ENCODE results near the gene STS. TPM values are rescaled to one million over a fixed set of nuclear protein-coding genes. Genes with fewer than 3 reads are reported as not detected.

STS gene
- total RNA-seq, 4 donors from 2014 or later, result 1.8 to 7.9 (median 5.3) TPM

DNA sequence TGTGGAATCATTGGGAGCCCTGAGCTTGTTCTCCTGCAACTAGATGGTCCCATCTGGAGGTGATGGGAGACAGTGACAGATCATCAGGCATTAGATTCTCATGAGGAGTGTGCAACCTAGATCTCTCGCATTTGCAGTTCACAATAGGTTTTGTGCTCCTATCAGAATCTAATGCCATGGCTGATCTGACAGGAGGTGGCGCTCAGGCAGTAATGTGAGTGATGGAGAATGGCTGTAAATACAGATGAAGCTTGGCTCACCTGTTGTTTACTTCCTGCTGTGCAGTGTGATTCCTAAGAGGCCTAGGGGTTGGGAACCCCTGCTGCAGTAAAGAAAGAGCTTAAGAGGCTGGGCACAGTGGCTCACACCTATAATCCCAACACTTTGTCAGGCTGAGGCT is 42.6 kb downstream of the STS start:
- in situ Hi-C loops (cut with MboI; ENCODE audit: low pct_ligation_motif_present in 1 of 4, low pct_unique_long_range_greater_than_20kb in 1 of 4, low sequenced_read_pairs in 3 of 4) (no loop called here), intact Hi-C loops (cut with DNase I; ENCODE audit: low total_unique reads) (no loop called here)
- no peak for TF ChIP-seq POLR2A (IDR thresholded peaks at IDR 0.05)
- TF ChIP-seq POLR2AphosphoS5 (IDR thresholded peaks at IDR 0.05), result no peak
- TF ChIP-seq, protein P1, sequence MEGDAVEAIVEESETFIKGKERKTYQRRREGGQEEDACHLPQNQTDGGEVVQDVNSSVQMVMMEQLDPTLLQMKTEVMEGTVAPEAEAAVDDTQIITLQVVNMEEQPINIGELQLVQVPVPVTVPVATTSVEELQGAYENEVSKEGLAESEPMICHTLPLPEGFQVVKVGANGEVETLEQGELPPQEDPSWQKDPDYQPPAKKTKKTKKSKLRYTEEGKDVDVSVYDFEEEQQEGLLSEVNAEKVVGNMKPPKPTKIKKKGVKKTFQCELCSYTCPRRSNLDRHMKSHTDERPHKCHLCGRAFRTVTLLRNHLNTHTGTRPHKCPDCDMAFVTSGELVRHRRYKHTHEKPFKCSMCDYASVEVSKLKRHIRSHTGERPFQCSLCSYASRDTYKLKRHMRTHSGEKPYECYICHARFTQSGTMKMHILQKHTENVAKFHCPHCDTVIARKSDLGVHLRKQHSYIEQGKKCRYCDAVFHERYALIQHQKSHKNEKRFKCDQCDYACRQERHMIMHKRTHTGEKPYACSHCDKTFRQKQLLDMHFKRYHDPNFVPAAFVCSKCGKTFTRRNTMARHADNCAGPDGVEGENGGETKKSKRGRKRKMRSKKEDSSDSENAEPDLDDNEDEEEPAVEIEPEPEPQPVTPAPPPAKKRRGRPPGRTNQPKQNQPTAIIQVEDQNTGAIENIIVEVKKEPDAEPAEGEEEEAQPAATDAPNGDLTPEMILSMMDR (IDR thresholded peaks at IDR 0.05), result no peak
- no peak for TF ChIP-seq EP300 (IDR thresholded peaks at IDR 0.05; ENCODE audit: low read depth)
- Histone ChIP-seq H3K27me3 (no peaks in the 10 kb centered on the region), H3K4me1 (no peaks in the 10 kb centered on the region), H3K36me3 (no peaks in the 10 kb centered on the region), H3K9me3 (no peaks in the 10 kb centered on the region), H3K27ac (no peak overlapping the region), H3K4me3 (no peak overlapping the region)
- DNase-seq, result no peak
- 94% methylated on average over 2 of the region's 2 CpGs; no CpG with 5 or more reads in 1 of the 2 donors for WGBS, 2 donors (ENCODE audit: low coverage in 1 of 2)

DNA sequence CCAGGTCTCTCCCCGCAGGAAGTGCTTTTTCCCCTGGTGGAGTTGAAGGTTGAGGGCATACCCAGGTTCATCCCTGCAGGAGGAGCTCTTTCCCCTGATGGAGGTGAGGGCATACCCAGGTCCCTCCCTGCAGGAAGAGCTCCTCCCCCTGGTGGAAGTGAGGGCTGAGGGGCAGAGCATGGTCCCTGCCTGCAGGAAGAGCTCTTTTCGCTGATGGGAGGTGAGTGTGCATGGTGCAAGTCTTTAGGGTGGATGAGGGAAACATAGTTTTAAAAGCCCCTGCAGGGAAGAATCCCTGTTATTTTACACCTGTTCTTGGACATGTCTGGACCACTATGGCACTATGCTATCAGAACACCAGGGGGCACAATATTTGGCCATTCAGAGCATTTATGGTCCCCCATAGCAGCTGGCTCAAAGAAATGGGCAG is 44.2 kb downstream of the STS start:
- Histone ChIP-seq H3K36me3 (no peaks in the 10 kb centered on the region), H3K9me3 (no peaks in the 10 kb centered on the region), H3K4me1 (no peaks in the 10 kb centered on the region), H3K4me3 (no peak overlapping the region), H3K27me3 (no peaks in the 10 kb centered on the region), H3K27ac (no peak overlapping the region)
- in situ Hi-C loops (cut with MboI; ENCODE audit: low pct_ligation_motif_present in 1 of 4, low pct_unique_long_range_greater_than_20kb in 1 of 4, low sequenced_read_pairs in 3 of 4) (no loop called here), intact Hi-C loops (cut with DNase I; ENCODE audit: low total_unique reads) (no loop called here)
- 100% methylated on average over 2 of the region's 2 CpGs; no CpG with 5 or more reads in 1 of the 2 donors for WGBS, 2 donors (ENCODE audit: low coverage in 1 of 2)
- DNase-seq, result no peak
- no peak for TF ChIP-seq POLR2A (IDR thresholded peaks at IDR 0.05)
- TF ChIP-seq, protein P1 (IDR thresholded peaks at IDR 0.05), result no peak
- no peak for TF ChIP-seq POLR2AphosphoS5 (IDR thresholded peaks at IDR 0.05)
- TF ChIP-seq EP300 (IDR thresholded peaks at IDR 0.05; ENCODE audit: low read depth), result no peak

DNA sequence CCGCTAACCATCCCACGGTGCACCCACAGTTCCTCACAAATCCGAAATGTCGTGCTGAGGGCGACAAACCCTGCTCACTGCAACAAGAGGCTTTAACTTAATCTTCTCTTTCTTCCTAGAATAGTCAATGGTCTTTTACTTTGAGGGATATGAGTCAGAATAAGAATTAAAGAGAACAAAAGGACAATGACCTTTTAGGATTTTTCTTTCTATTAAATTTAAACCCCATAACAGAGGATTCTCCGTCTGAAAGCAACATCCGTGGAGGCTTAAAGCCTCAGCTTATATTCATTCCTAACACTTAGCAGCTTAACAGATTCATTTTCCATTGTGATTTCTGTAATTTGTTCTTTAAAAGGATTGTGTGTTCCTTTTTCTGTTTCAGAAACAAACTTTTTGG is 45.4 kb downstream of the STS start:
- intact Hi-C loops (cut with DNase I; ENCODE audit: low total_unique reads), result no loop called here
- WGBS, 2 donors (ENCODE audit: low coverage in 1 of 2), result 95 to 100% methylated on average over 1 to 7 of the region's 7 CpGs
- H3K9me3 ChIP-seq, result no peaks in the 10 kb centered on the region
- no peak overlapping the region for H3K27ac ChIP-seq
- no peaks in the 10 kb centered on the region for H3K4me1 ChIP-seq
- H3K36me3 ChIP-seq, result no peaks in the 10 kb centered on the region
- TF ChIP-seq, protein P1 (IDR thresholded peaks at IDR 0.05), result no peak
- H3K27me3 ChIP-seq, result no peaks in the 10 kb centered on the region
- in situ Hi-C loops (cut with MboI; ENCODE audit: low pct_ligation_motif_present in 1 of 4, low pct_unique_long_range_greater_than_20kb in 1 of 4, low sequenced_read_pairs in 3 of 4), result no loop called here
- DNase-seq, result no peak
- no peak overlapping the region for H3K4me3 ChIP-seq

DNA sequence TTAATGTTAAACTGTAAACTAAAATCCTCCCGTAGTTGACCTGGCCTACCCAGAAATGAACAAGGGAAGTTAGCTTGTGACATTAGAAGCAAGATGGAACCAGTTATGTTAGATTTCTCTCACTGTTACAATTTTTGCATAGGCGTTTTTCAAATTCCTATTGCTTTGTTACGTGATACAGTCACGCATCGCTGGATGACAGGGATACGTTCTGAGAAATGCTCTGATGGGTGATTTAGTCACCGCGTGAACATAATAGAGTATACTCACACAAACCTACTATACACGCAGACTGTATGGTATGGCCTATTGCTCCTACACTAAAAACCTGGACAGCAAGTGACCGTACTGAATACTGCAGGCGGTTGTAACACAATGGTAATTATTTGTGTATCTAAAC is 47.1 kb downstream of the STS start:
- no peak for DNase-seq
- TF ChIP-seq POLR2AphosphoS5 (IDR thresholded peaks at IDR 0.05) (no peak), POLR2A (IDR thresholded peaks at IDR 0.05) (no peak), EP300 (IDR thresholded peaks at IDR 0.05; ENCODE audit: low read depth) (no peak)
- TF ChIP-seq, protein P1 (IDR thresholded peaks at IDR 0.05), result no peak
- WGBS, 2 donors (ENCODE audit: low coverage in 1 of 2), result 97 to 100% methylated on average over 8 to 11 of the region's 11 CpGs
- Histone ChIP-seq H3K36me3 (no peaks in the 10 kb centered on the region), H3K4me1 (no peaks in the 10 kb centered on the region), H3K9me3 (no peaks in the 10 kb centered on the region), H3K4me3 (no peak overlapping the region), H3K27me3 (no peaks in the 10 kb centered on the region), H3K27ac (no peak overlapping the region)
- intact Hi-C loops (cut with DNase I; ENCODE audit: low total_unique reads) (no loop called here), in situ Hi-C loops (cut with MboI; ENCODE audit: low pct_ligation_motif_present in 1 of 4, low pct_unique_long_range_greater_than_20kb in 1 of 4, low sequenced_read_pairs in 3 of 4) (no loop called here)

Small RNA genes within 50 kb of the gene (small RNA-seq; reads per million reads assigned to genes)
- 0 to 0.35 (median 0.14) reads per million in 4 donors for gene MIR4767

Other genes with a start within 250 kb of the STS start
- gene PUDP, start 441 bp downstream of the STS start, total RNA-seq, result 10 to 100 TPM in 3 of 4 donors, 1 to 10 TPM in 1; 3.7 to 31.9 (median 23.3) TPM

All from transverse colon (tissue), 4 donors.